ENCODE data around the gene TRIB2.

DNA sequence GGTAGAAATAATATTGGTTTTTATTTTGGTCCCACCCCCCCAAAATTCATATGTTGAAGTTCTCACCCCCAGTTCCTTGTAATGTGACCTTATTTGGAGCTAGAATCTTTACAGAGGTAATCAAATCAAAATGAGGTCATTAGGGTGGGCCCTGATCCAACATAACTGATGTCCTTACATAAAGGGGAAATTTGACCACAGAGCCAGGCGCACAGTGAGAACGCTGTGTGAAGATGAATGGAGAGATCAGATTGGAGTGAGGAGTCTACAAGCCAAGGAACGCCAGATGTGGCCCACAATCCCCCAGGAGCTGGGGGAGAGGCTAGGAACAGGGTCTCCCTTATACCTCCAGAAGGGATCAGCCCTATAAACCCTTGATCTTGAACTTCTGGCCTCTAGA lies 31.6 kb upstream of the TRIB2 start:
- TF ChIP-seq, protein P1, sequence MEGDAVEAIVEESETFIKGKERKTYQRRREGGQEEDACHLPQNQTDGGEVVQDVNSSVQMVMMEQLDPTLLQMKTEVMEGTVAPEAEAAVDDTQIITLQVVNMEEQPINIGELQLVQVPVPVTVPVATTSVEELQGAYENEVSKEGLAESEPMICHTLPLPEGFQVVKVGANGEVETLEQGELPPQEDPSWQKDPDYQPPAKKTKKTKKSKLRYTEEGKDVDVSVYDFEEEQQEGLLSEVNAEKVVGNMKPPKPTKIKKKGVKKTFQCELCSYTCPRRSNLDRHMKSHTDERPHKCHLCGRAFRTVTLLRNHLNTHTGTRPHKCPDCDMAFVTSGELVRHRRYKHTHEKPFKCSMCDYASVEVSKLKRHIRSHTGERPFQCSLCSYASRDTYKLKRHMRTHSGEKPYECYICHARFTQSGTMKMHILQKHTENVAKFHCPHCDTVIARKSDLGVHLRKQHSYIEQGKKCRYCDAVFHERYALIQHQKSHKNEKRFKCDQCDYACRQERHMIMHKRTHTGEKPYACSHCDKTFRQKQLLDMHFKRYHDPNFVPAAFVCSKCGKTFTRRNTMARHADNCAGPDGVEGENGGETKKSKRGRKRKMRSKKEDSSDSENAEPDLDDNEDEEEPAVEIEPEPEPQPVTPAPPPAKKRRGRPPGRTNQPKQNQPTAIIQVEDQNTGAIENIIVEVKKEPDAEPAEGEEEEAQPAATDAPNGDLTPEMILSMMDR (IDR thresholded peaks at IDR 0.05), result no peak
- TF ChIP-seq POLR2A (IDR thresholded peaks at IDR 0.05), result no peak

All from right lobe of liver (tissue), 4 donors.